Stimulated activated CD8-positive, alpha-beta memory T cell treated with anti-CD3 and anti-CD28 coated beads, Interleukin-15, amount 100 ng/mL, for 24 hours (primary cell): ENCODE measurements around the gene COPS7A.

Source experiments
- DNase-seq: peaks from one replicate; pipeline ENCODE4 v3.0.0-alpha.2; 2020; ENCODE audit warnings: low read depth

The COPS7A gene

GRCh38 chr12:6751767-6752166 is 27.9 kb downstream of the COPS7A start:
- no peak for DNase-seq

DNA sequence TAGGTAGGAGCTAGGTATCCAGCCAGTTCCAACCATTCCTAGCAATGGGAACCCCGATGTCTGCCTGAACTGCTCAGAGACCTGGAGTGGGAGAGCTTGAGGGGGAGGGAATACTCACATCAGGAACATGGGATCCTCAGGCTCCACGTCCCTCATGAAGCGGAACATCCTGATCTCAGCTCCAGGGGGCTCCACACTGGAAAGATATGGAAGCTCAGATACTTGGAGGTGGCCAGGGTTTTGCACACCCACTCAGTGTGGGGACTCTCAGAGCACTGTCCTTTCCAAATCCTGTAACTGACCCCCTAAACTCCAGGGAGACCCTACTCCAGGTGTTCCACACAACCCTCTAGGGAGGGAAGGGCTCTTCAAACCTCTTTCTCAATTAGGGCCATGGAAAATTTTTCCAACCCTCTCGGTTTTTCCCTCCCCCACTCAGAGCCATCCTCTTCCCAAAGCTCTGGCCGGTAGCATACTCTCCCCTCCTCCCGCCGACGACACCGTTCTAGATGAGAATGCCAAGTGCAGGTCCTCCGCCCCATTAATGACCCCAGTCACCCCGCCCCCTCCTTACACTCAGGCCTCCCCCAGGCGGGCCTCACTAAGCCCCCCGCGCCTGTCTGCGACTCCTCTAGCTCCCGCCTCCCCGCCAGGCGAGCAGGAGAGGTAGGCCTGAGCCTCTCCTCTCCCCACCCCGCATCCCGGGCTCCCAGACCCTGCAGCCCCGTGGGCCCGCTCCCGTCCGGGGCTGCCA is 28.5 kb downstream of the COPS7A start:
- no peak for DNase-seq

DNA sequence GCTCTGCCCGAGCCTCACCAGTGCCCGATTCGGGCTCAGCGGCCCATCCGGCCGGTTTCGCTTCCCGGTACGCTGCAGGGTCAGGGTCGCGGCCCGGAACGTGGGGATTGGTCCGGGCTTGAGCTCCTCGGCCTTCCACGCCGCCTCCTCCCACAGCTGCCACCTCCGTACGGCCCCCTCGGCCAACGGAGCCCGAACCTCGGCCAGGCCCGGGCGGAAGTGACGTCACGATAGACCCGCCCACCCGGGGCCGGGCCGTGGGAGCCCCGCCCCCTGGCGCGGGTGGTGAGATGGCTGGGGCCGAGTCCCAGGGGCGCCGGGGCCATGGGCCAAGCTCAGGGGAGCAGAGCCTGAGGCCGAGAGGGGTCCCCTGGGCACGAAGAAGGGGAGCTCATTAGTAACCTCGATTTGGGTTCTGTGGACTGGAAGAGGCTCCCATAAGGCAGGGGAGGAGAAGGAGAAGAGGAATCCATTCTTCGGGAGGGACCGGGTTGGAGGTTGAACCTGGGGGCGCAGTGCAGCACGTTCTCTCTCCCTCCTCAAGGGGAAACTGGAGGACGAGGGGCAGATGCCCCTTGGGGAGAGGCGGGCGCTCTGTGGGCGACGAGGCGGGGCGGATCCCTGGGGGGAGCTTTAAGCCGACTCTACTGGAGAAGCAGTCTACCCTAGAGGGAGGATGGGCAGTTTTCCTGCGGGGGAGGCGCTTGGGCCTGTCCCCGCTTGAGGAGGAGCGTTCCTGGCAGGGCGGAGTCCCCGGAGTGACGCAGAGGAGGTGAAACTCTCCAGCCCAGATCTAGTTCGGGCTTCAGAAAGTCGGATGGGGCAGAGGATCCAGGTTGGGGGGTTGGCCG is 29.3 kb downstream of the COPS7A start, which contains the start of gene MLF2:
TSS of gene MLF2 (minus strand) at position 221 of the 851 bp plus-strand sequence. CDS start 807 bp downstream, outside the sequence.
- DNase-seq = peak; percentile 91

GRCh38 chr12:6753772-6754356 is 30.0 kb downstream of the COPS7A start:
- no peak for DNase-seq

GRCh38 chr12:6754411-6754810 is 30.6 kb downstream of the COPS7A start:
- no peak for DNase-seq

DNA sequence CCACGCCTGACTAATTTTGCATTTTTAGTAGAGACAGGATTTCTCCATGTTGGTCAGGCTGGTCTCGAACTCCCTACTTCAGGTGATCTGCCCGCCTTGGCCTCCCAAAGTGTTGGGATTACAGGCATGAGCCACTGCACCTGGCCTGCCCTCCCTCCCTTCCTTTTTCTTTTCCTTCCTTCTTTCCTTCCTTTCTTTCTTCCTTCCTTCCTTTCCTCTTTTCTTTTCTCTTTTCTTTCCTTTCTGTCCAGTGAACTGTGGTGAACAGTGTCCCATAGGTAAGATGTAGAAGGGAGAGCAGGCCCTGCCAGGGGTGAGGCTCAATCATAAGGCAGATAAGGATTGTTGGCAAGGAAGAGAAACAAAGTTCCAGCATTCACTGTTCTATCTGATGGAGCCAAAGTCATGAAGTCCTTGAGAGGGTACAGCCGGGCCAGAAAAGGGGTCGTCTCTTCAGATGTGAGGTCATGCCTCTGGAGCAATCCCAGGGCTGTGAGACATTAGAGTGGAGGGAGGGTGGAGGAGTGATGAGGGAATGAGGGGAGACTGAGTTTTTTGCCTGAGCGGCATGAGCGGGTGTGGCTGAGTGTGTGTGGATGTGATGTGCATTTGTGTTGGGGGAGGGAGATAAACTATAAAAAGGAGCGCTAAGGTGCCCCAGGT is 33.3 kb downstream of the COPS7A start:
- DNase-seq = no peak

- DNase-seq = no peak
These were observed 34.8 kb downstream of the COPS7A start for GRCh38 chr12:6758506-6759095.

DNA sequence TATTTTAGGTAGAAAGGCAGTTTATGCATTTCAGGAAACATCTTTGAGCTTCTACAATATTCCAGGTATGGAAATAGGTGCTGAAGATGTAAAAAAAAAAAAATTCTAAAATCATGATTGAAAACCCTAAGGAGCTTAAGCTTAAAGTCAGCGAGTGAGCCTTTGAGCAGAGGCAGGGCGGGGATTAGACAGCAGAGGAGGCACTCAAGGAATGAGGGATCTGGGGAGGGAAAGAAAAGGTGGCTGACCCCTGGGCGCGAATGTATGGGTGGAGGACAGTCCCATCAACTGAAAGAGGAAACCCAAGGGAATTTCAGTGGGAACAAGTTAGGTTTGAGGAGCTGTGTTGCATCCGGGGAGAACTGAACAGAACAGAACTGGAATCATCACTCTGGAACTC is 35.9 kb downstream of the COPS7A start:
- DNase-seq = no peak

DNA sequence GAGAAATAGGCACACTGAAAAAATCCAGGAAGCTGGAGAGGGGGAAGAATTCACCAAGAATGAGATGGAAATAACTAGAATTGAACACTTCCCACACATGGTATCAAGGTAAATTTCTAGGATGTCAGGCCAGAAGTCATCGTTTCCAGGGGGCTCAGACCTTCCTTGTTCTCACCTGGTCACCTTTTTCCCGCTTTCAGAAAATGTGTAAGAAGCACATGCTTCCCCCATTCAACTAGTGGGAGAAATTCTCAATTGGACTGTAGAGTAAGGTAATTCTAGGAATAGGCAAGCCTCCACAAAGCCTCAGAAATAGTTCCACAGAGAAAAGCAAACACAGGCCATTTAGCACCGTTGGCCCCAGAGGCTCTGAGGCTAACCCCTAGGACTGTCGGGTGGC is 39.5 kb downstream of the COPS7A start:
- no peak for DNase-seq

DNA sequence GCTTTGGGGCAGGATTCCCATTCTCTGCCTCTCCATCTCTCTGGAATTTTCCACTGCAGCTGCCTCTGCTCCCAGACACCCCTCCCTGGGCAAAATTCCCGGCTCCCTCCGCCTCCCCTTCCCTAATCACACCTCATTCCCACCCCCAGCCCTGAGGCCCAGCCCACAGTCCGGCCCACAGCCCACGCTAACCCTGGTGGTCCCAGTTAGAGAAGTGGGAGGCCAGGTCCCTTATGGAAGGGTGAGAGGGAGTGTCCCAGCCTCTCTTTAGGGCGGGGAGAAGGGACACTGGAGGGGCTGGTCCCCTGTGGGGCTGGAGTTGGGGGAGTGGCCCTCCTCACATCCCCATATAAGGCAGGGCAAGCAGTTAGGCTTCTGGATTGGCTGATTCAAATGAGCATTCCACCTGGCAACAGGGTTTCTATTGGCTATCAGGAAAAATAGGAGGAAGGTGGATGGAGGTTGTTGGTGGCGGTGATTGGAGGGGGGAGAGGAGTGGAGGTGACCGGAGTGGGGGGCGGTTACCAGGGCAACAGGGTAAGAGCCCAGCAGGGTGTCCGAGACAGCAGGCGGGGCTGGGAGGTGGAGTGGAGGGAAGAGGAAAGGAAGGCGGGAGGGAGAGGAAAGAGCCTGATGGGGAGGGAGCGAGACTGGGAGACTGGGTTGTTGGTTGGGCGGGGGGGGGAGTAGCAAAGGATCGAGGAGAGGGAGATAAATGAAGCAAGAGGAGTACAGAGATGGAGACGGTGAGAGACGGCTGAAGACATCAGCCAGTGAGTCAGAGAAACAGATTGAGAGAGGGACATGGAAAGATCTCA is 40.4 kb downstream of the COPS7A start:
- no peak for DNase-seq

DNA sequence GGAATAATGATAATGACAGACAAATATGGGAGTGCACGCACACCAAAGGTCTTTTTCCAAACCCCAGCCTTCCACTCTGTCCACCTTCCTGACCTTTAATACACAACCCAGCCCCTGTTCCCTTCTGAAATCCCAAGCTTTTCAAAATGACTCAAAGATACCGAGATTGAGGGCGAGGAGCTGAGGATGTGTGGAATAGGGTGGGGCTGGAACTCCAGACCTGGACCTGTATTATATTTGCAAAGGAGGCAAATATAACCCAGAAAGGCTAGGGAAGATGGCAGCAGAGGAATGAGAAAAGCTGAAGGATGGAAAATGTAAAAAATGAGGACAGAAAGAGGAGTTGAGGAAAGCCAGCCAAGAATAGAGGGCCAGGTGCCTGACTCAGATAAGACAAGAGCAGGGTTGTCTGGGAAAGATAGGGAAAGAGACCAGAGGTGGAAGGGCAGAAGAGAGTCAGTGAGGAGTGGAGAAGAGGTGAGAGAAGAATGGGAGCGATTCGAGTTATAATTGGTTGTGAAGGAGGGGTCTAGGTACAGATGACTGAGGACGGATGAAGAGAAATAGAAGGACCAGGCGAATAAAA is 41.3 kb downstream of the COPS7A start:
- DNase-seq = no peak

GRCh38 chr12:6765634-6766581 is 42.1 kb downstream of the COPS7A start, which contains the start of gene PTMS:
Gene PTMS (plus strand): TSS chr12:6766363. CDS start chr12:6766706, 343 bp downstream.
- no peak for DNase-seq

DNA sequence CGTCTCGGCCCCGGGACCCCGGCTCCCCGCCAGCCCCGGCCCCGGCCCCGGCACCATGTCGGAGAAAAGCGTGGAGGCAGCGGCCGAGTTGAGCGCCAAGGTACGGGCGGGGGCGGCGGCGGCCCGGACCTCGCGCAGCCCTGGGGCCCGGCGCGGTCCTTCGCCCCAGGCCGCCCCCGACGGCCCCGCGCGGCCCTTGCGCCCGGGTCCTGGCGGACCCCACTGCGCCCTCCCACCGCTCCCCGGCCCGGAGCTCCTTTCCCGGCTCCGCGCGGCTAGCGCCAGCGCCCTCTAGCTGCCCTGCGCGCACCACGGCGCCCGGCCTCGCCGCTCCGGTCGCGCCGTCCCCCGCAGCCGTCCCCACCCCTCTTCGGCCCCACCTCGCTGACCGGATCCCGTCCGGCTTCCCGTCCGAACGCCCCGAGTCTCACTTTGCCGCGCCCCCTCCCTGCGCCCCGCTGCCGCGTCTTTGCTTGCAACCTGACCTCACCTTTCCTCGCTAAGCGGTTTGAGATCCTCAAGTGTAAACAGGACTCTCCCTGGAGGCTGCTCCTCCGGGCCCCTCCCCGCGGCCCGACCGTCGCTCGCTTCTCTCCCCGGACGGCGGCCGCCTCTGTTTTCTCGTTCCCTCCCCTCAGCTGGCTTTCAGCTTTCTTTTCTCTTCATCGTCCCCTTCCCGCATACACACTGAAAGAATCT is 43.0 kb downstream of the COPS7A start:
- DNase-seq = peak; percentile 29

GRCh38 chr12:6767353-6768319 is 43.8 kb downstream of the COPS7A start:
- DNase-seq = no peak

DNA sequence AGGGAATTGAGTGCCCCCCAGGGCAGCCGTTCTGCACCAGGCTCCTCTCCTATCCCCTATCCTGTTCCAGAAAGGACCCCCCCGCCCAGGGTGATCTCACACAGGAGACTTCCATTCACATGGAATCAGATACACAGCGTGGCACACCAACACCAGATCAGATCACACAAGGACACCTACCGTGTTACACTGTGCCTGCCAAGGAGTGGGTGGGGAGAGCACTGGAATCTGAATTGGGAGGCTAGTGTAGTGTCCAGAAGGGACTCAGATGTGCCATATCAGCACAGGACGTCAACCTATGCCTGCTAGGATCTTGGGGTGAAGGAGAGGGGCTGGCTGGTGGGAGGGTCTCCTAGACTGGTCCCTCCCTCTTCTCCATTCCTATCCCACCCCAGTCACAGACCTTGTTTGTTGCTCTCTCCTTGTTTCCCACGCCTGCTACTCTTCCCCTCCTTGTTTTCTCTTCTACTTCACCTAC is 44.6 kb downstream of the COPS7A start:
- no peak for DNase-seq

- no peak for DNase-seq
These were observed 45.1 kb downstream of the COPS7A start for GRCh38 chr12:6768990-6769389.

DNA sequence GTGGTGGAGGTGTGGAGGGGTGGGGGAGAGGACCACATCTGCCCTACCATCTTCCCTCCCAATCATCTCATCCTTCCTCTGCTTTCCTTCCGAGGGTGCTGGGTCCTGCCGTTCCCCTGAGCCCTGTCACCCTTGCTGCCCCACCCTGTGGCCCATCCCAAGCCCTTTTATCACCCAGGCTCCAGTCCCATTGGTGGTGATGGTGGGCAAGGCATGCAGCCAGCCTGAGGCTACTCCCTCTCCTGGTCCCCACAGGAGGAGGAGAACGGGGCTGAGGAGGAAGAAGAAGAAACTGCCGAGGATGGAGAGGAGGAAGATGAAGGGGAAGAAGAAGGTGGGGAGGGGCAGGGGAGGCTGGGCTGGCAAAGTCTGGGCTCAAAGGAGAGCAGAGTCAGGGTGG is 45.8 kb downstream of the COPS7A start:
- DNase-seq = no peak
